ENCODE data around the gene TMC5. TPM values are rescaled to one million over a fixed set of nuclear protein-coding genes. Genes with fewer than 3 reads are reported as not detected.
"Not testable (repeated sequence)": the region's sequence is repeated elsewhere in the genome, so short reads cannot be mapped to it uniquely, and the experiment has no call there.

The TMC5 gene
- polyA plus RNA-seq, 3 donors = 0.26 to 0.81 (median 0.36) TPM

DNA sequence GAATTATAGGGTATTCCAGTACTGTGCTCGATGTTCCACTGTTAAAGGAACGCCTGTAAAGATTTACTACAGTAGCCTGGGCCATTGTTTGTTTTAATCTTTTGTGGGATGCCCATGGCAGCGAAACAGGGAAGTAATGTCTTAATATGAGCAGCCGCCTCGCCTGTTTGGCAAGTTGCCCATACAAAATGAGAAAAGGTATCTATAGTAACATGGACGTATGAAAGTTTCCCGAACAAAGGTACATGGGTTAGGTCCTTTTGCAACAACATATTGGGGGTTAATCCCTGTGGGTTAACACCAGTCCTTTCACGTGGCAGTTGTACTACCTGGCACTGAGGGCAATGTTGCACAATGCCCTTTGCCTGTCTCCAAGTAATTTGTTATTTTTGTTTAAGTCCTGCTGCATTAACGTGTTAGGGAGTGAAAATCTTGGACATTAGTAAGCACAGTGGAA lies 21.1 kb upstream of the TMC5 start:
- no peak for DNase-seq

DNA sequence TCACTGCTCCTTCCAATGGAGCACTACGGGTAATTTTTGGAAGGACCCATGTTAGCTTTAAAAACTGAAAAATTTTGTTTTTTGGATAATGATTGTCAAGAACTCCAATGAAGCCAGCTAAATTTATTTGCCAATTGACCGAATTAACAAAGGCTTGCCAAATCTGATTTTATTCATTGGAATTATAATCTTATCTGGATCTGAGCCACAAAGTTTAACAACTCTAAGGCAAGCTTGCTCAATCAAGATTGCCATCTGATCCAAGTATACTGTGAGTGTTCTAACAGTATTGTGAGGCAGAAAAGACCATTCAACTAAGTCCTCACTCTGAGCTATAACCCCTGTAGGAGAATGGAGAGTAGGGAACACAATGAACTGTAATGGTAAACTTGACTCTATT lies 20.3 kb upstream of the TMC5 start:
- not testable (repeated sequence) for DNase-seq

DNA sequence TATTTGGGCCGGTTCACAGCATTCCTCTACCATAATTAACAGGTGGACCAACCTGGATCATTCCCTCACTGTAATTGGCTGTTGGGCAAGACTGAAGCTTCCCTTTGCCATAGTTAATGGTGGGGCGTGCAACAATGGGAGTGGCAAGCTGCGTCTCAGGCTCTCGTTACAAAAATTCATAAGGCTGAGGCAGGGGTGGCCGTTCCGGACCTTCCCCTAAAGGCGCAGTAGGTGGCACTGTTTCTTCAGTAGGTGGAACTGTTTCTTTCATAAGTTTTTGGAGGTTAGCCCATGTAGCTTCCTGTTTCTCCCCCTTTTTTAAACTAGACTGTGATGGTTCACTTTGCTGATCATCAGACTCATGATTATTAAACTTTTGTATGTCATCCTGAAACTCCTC lies 17.0 kb upstream of the TMC5 start:
- DNase-seq = no peak

DNA sequence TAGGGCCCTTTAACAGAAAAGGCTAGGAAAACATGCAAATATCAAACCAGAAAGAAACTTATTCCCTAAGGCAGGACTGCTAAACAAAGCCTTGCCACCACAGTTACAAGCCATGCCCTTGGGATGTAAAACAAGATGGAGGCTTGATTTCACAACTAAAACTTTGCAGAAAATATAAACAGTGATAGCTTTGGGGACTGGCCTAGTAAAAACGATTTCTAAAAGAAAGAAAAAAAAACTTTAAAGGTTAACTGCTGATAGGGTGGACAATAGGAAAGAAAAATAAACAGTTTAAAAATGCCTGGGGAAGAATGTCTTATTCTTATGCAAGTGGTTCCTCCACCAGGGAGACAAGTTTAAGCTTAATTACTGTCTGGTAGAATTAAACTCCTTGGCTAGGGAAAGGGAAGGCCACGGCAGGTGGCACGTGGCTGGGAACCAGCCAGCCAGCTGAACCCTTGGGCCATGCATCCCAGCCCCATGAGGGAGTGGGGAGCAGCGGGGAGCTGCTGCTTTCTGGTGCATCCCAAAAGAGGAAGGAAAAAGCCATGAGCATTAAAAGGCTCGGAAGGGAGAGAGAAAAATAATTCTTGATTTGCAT lies 10.7 kb upstream of the TMC5 start:
- DNase-seq = no peak

DNA sequence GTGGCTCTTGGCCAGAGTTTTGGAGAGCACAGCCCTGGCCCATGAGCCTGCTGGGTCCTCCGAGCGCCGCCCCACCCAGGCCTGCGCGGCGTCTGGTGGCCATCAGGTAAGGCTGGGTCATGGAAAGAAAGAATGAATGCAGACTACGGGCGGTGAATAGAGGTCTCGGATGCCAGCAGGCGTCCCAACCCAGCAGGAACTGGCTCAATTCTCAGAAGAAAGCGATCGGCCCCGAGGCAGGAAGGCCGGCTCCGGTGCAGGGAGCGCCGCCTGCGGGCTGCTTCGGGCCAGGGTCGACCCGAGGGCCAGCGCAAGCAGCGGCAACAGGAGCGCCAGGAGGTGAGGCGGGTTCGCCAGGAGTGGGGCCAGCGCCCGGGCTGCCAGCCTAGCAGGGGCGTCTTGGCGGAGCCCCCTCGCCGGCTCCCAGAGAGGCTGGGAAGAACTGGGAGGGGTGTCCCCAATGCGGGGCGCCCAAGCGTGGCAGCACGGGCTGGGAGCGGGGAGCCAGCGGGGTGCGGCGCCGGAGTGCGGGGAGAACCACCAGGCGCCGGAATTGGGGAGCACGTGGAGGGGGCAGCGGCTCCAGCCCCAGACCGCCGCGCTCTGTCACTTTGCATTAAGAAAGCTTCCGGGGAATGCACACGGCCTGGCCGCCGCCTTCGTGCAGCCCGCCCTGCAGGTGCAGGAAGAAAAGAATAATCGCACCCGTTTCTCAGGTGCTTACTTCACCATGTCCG lies 7.1 kb upstream of the TMC5 start:
- DNase-seq = no peak

DNA sequence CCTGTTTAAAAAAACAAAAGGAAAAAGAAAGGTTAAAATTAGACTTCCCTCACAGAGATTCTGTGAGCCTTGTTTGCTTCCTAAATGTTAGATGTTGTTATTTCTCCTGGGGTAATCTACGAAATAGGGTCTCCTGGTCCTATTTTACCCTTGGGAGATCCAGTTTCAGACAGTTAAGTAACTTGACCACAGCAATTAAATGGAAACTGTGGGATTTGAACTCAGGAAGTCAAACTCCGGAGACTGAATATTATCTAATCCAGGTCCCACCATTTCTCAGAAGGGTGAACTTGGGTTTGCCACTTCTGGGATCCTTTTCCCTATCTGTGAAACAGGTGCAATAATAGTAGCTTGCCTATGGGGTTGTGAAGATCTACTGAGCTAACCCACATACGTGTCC lies 6.4 kb upstream of the TMC5 start:
- DNase-seq = no peak

DNA sequence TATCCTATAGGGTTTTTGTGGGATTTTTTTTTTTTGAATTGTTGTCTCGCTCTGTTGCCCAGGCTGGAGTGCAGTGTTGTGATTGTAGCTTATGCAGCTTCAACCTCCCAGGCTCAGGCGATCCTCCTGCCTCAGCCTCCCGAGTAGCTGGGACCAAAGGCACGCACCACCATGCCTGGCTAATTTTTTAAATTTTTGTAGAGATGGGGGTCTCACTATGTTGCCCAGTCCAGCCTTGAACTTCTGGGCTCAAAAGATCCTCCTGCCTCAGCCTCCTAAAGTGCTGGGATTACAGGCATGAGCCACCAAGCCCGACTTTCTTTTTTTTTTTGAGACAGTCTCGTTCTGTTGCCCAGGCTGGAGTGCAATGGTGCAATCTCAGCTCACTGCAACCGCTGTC lies 5.6 kb upstream of the TMC5 start:
- not testable (repeated sequence) for DNase-seq

DNA sequence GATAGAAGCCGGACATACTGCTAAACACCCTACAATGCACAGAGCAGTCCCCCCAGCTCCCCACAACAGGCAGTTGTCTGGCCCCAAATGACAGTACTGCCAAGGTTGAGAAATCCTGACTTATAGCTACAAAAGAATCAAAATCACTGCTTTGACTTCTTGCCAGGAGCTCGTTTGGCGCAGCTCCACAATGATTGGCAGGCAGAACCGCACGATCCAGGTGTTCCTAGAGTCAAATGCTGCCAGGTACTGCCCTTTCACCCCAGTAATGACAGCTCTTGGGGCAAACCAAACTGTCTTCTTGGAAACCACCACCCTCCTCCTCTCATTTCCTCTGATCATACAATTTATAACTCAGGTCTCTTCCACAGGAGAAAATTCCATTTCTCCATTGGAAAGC lies 2.2 kb upstream of the TMC5 start:
- no peak for DNase-seq

DNA sequence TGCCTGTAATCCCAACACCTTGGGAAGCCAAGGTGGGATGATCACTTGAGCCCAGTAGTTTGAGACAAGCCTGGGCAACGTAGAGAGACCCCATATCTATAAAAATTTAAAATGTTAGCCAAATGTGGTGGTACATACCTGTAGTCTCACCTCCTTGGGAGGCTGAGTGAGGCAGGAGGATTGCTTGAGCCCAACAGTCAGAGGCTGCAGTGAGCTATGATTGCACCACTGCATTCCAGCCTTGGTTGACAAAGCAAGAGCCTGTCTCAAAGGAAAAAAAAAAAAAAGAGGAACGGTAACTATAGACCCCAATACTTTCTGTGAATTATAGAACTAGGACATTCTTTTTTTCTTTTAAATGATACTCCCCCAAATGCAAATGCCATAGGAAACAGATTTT lies 1.8 kb upstream of the TMC5 start:
- no peak for DNase-seq

DNA sequence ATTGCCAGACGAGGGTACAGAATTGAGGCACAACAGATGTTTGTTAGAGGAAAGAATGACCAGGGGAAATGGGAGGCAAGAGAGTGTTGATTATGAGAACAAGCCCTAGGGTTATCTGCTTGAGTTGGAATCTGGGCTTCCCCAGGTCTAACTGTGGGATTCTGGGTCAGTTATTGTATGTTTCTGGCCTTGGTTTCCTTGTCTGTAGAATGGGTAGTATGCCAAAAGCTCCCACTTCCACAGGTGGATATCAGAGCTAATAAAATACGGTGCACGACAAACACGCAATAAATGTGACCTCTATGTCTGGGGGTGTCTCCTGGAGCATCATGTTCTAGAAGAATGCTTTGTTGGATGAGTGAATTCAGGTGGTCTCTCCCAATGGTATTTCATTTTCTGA lies 517 bp downstream of the TMC5 start:
- DNase-seq = no peak

DNA sequence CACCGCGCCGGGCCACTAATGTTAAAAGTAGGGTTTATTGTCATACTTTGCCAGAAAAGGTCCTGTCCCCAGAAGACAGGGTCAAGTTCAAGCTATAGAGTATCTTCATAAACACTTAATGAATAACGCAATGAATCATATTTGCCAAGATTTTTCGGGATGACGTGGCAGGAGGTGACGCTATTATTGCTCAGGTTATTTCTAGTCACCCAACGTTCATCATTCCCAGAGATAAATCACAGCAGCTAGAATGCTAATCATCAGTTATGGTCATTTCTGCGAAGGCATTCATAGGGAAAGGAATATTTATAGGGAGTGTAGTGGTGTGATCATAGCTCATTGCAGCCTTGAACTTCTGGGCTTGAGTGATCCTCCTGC lies 2.0 kb downstream of the TMC5 start:
- no peak for DNase-seq

DNA sequence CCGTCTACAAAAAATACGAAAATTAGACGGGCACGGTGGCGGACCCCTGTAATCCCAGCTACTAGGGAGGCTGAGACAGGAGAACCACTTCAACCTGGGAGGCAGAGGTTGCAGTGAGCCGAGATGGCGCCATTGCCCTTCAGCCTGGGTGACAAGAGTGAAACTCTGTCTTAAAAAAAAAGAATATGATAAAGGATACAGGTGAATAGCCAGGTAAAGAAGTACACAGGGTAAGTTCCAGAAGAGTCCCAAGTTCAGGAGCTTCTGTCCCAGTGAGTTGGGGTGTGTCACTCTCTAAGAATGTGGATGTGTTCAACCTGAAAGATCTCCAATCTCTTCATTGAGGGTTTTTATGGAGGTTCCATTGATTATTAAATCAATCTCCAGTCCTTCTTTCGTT lies 6.8 kb downstream of the TMC5 start:
- no peak for DNase-seq

DNA sequence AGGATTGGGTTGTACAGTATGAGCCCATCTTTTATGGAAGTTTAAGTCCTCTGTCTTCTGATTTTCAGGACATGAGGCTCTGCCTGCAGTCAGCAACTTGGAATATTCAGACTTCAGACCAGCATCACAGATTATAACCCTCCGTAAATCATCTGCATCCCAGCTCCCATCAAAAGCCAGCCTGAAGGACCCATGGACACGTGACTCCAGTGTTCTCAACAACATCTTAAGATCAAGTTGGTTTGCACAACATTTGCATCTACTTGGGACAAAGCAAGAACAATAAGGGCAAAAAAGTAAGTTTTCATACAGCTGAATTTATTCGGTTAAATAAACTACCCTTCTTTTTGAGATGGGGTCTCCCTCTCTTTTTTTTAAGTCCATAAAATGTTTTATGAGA lies 12.7 kb downstream of the TMC5 start:
- no peak for DNase-seq

DNA sequence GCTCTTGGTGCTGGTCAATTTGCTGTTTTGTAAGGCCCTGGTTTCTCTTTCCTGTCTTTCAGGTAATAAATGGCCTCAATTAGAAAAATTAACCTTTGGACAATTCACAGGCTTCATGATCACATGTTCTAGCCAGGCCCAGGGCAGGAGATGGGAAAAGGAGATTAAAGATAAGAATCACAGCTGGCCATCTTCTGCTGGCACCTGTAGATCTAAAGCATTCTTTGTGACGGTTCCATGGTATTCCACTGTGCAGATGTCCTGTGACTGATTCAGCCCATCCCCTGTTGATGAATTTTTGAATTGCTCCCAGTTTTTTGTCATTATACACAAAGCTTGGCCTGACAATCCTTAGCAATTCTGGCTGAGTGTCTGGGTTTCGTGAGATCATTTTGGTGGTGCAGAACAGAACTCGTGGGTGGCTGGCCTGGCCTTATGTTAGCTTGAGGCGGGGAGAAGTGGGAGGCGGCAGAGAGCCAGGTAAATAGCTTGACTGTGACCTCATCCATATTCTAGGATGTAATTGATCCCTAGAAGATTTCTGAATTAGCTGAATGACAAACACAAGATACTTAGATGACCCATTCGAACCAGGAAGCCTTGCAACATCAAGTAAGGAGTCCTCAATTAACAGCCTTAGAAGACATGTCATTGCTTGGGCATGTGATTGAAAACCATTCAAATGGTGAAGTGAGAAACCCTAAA lies 14.1 kb downstream of the TMC5 start:
- no peak for DNase-seq

DNA sequence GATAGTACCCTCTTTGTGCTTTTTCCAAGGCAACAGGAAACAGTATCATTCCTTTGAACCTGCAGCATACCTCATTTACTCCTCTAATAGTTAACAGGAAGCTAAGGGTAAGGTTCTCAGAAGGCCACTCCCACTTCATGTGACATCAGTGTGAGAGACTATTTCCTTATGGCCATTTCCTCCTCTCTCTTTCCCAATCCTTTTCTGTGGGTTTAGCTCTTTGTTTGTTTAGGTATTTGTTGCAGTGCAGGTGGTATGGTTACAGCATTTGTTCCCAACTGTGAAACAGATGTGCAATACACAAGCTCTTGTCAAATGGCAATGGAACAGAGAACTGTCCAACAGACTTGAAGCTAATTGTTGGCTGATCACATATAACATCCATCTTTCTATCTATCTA lies 14.7 kb downstream of the TMC5 start:
- peak; percentile 14 for DNase-seq

DNA sequence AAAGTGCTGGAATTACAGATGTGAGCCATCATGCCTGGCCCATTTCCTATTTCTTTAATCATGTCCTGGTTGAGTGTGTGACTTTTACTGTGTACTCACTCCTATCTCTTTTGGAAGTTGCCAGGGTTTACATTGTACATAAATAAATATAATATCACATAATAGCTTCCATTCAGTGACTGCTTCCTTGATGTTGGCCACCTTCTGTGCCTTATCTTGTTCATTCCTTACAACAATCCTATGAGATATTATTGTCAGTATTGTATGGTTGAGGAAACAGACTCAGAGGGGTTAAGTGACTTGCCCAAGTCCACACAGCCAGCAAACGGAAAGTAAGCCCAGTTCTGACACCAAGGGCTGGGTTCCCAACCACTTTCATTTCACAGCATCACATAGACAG lies 16.9 kb downstream of the TMC5 start:
- no peak for DNase-seq

DNA sequence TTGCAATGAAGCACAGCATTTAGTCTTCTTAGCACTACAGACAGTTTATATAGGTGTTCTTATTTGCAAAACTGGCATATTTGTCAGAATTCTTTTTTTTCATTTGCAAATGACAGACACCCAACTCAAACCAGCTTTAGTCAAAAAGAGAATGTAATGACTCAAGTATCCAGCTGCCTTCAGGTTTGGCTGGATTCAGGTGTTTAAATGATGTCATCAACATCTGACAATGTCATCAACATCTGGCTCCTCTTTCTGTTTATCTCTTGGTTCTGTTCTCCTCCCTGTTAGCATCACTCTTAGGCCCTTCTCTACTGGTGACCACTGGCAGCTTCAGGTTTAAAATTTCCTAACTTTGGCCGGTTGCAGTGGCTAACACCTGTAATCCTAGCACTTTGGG lies 18.9 kb downstream of the TMC5 start:
- no peak for DNase-seq

DNA sequence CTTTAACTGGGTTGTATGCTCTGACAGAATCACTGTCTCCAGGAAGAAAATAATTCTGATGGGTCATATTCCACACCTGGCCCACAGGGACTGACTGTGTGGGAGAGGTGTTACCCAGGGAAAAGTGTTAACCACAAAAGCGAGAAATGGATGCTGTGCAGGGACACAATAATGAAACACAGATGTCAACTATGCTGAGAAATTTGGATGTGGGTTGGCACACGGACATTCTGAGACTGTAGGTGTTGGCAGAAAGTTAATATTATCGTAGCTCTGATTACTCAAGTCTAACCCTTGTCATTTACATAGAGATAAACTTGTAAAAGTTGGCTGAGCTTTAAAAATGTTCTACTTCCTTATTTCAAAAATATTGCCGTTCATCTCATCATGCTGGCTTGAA lies 19.6 kb downstream of the TMC5 start:
- no peak for DNase-seq

DNA sequence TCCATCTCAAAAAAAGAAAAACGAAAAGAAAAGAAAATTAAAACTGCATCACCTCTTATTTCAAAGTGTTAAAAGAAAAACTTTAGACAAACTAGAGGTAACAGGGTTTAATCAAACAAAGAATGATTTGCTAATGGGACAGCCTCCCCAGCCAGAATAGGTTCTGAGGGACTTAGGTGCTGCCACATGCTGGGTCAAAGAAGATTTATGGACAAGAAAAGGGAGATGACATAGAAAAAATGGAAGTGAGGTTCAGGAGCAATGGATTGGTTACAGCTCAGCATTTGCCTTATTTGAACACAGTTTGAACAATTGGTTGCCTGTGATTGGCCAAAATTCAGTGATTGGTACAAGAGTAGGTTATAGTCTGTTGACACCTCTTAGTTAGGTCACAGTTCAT lies 21.1 kb downstream of the TMC5 start:
- DNase-seq = no peak

DNA sequence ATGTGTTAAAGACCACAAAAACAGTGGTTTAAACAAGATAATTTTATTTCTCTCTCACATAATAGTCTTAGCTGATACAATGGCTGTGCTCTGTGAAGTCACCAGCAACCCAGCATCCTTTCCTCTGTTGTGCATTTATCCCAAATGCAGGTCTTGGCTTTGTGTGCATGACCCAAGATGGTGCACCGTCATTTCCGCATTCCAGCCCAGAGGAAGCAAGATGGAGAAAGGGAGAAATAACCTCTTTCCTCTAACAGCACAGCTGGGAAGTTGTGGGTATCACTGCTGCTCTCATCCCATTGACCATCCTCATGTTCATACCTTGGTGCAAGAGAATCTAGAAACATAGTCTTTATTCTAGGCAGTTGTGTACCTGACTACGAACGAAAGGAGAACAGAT lies 21.8 kb downstream of the TMC5 start:
- DNase-seq = no peak

DNA sequence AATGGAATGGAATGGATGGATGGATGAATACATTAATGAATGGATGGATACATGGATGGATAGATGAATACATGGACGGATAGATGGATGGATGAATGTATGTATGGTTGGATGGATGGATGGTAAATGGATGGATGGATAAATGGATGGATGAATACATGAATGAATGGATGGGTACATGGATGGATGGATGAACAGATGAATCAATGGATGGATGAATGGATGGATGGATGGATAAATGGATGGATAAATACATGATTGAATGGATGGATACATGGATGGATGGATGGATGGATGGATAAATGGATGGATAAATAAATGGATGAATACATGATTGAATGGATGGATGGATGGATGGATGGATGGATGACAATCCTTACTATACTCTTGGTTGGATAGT lies 26.0 kb downstream of the TMC5 start:
- DNase-seq = no peak

DNA sequence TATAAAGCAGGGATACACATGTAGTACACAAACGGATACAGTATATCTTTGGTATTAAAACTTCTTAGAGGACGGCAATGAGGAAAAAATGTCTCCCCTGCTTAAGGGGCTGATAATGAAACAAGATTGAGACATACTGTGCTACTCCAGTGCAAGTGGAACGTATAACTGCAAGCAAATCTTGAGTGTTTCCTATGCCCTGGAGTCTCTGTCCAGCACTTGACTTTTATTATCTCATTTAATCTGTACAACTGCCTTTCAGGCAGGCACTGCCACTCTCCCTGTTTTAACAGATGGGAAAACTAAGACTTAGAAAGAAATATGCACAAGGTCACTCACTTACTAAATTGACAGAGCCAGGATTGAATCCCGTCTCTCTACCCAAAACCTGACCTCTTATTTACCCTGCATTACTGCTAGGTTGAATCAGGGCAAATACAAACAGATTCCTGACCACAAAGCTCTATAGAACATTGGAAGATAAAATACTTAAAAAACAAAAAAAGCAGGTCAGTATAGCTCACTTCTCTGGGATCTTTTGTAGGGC lies 28.7 kb downstream of the TMC5 start:
- no peak for DNase-seq

DNA sequence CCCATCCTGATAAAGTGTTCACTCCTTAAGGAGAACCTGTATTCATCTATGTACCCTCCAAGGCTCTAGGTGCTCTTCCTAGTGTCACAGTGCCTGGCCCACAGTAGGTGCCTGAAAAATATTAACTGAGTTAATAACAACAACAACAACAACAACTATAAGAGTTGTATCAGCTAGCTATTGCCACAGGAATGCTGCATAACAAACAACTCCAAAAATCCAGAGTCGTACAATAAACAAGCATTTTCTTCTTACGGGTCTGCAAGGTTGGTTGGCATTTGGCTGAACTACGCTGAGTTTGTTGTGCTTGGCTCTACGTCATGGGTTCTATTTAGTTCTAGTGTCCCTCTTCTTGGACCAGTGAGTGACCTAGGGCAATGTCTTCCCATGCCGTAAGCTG lies 29.2 kb downstream of the TMC5 start:
- DNase-seq = no peak
